Measurements from ENCODE around the gene SLC43A3.
A peak's percentile ranks its signal among the peaks of the same experiment; 100 is the strongest.
"Not testable (repeated sequence)": the region's sequence is repeated elsewhere in the genome, so short reads cannot be mapped to it uniquely, and the experiment has no call there.

SLC43A3 gene

GRCh38 chr11:57459164-57460021, 32.5 kb upstream of the SLC43A3 start:
- H3K4me3 ChIP-seq (ENCODE audit: low read length in 2 of 2): peak overlapping the region; percentile 57 to 61
- peaks cover 38 to 60% of the 10 kb centered on the region in 2 donors for H3K27me3 ChIP-seq (ENCODE audit: control insufficient read depth in 1 of 2, insufficient read depth in 2 of 2, low read length in 2 of 2)
- no peak overlapping the region for H3K27ac ChIP-seq (ENCODE audit: low read length)
- peaks cover 32% of the 10 kb centered on the region for H3K4me1 ChIP-seq (ENCODE audit: control insufficient read depth, insufficient read depth, low read length)
- H3K9me3 ChIP-seq (ENCODE audit: control insufficient read depth in 2 of 2, low read length in 2 of 2): no peaks in the 10 kb centered on the region
- no peaks in the 10 kb centered on the region for H3K36me3 ChIP-seq (ENCODE audit: control insufficient read depth in 2 of 2, insufficient read depth in 2 of 2, low read length in 2 of 2)
- peak overlapping the region in 1 of 2 donors; percentile 20 for H3K9ac ChIP-seq (ENCODE audit: low read length in 2 of 2)

GRCh38 chr11:57458410-57459163, 31.7 kb upstream of the SLC43A3 start:
- H3K9ac ChIP-seq (ENCODE audit: low read length in 2 of 2): peak overlapping the region in 1 of 2 donors; percentile 20
- H3K4me1 ChIP-seq (ENCODE audit: control insufficient read depth, insufficient read depth, low read length): peaks cover 32% of the 10 kb centered on the region
- H3K27ac ChIP-seq (ENCODE audit: low read length): no peak overlapping the region

DNA sequence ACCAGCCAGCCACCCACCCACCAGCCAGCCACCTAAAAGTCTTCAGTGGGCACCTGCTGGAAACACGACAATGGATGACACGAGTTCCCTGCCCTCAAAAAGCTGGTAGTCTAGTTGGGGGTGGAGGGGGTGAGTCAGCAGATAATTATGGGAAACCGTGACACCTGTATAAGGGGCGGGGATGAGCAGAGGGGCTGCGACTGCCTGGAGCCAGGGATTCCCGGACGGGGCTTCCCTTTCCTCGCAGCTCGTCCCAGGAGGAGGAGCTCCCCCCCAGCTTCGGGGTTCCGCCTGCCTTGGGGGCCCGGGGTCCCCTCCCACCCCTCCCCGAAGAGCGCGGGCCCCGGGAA, 31.1 kb upstream of the SLC43A3 start:
- peaks cover 32% of the 10 kb centered on the region for H3K4me1 ChIP-seq (ENCODE audit: control insufficient read depth, insufficient read depth, low read length)
- peaks cover 40 to 58% of the 10 kb centered on the region in 2 donors for H3K27me3 ChIP-seq (ENCODE audit: control insufficient read depth in 1 of 2, insufficient read depth in 2 of 2, low read length in 2 of 2)
- H3K27ac ChIP-seq (ENCODE audit: low read length): no peak overlapping the region
- H3K9ac ChIP-seq (ENCODE audit: low read length in 2 of 2): no peak overlapping the region
- no peaks in the 10 kb centered on the region for H3K36me3 ChIP-seq (ENCODE audit: control insufficient read depth in 2 of 2, insufficient read depth in 2 of 2, low read length in 2 of 2)
- peak overlapping the region in 1 of 2 donors; percentile 61 for H3K4me3 ChIP-seq (ENCODE audit: low read length in 2 of 2)
- no peaks in the 10 kb centered on the region for H3K9me3 ChIP-seq (ENCODE audit: control insufficient read depth in 2 of 2, low read length in 2 of 2)

More at GRCh38 chr11:57458410-57459163, 31.7 kb upstream of the SLC43A3 start:
- Histone ChIP-seq H3K4me3 (ENCODE audit: low read length in 2 of 2) (peak overlapping the region; percentile 57 to 61), H3K9me3 (ENCODE audit: control insufficient read depth in 2 of 2, low read length in 2 of 2) (no peaks in the 10 kb centered on the region), H3K36me3 (ENCODE audit: control insufficient read depth in 2 of 2, insufficient read depth in 2 of 2, low read length in 2 of 2) (no peaks in the 10 kb centered on the region), H3K27me3 (ENCODE audit: control insufficient read depth in 1 of 2, insufficient read depth in 2 of 2, low read length in 2 of 2) (peaks cover 38 to 58% of the 10 kb centered on the region in 2 donors)

GRCh38 chr11:57457643-57458023, 30.7 kb upstream of the SLC43A3 start:
- H3K36me3 ChIP-seq (ENCODE audit: control insufficient read depth in 2 of 2, insufficient read depth in 2 of 2, low read length in 2 of 2): no peaks in the 10 kb centered on the region
- peaks cover 32% of the 10 kb centered on the region for H3K4me1 ChIP-seq (ENCODE audit: control insufficient read depth, insufficient read depth, low read length)
- no peaks in the 10 kb centered on the region for H3K9me3 ChIP-seq (ENCODE audit: control insufficient read depth in 2 of 2, low read length in 2 of 2)
- peak overlapping the region in 1 of 2 donors; percentile 13 for H3K9ac ChIP-seq (ENCODE audit: low read length in 2 of 2)
- H3K27me3 ChIP-seq (ENCODE audit: control insufficient read depth in 1 of 2, insufficient read depth in 2 of 2, low read length in 2 of 2): peaks cover 39 to 56% of the 10 kb centered on the region in 2 donors
- peak overlapping the region in 1 of 2 donors; percentile 49 for H3K4me3 ChIP-seq (ENCODE audit: low read length in 2 of 2)
- no peak overlapping the region for H3K27ac ChIP-seq (ENCODE audit: low read length)

- H3K9me3 ChIP-seq (ENCODE audit: control insufficient read depth in 2 of 2, low read length in 2 of 2): no peaks in the 10 kb centered on the region
- H3K4me1 ChIP-seq (ENCODE audit: control insufficient read depth, insufficient read depth, low read length): peaks cover 32% of the 10 kb centered on the region
- H3K9ac ChIP-seq (ENCODE audit: low read length in 2 of 2): peak overlapping the region in 1 of 2 donors; percentile 13
- H3K4me3 ChIP-seq (ENCODE audit: low read length in 2 of 2): peak overlapping the region in 1 of 2 donors; percentile 49
- H3K27ac ChIP-seq (ENCODE audit: low read length): no peak overlapping the region
- H3K27me3 ChIP-seq (ENCODE audit: control insufficient read depth in 1 of 2, insufficient read depth in 2 of 2, low read length in 2 of 2): peaks cover 38 to 53% of the 10 kb centered on the region in 2 donors
- H3K36me3 ChIP-seq (ENCODE audit: control insufficient read depth in 2 of 2, insufficient read depth in 2 of 2, low read length in 2 of 2): no peaks in the 10 kb centered on the region
These were observed 30.2 kb upstream of the SLC43A3 start for GRCh38 chr11:57456960-57457642.

- Histone ChIP-seq H3K27ac (ENCODE audit: low read length) (no peak overlapping the region), H3K4me3 (ENCODE audit: low read length in 2 of 2) (no peak overlapping the region), H3K27me3 (ENCODE audit: control insufficient read depth in 1 of 2, insufficient read depth in 2 of 2, low read length in 2 of 2) (peaks cover 21% of the 10 kb centered on the region in 2 donors), H3K9ac (ENCODE audit: low read length in 2 of 2) (no peak overlapping the region), H3K36me3 (ENCODE audit: control insufficient read depth in 2 of 2, insufficient read depth in 2 of 2, low read length in 2 of 2) (no peaks in the 10 kb centered on the region), H3K9me3 (ENCODE audit: control insufficient read depth in 2 of 2, low read length in 2 of 2) (no peaks in the 10 kb centered on the region), H3K4me1 (ENCODE audit: control insufficient read depth, insufficient read depth, low read length) (peaks cover 16% of the 10 kb centered on the region)
These were observed 26.7 kb upstream of the SLC43A3 start for GRCh38 chr11:57453543-57454177.

DNA sequence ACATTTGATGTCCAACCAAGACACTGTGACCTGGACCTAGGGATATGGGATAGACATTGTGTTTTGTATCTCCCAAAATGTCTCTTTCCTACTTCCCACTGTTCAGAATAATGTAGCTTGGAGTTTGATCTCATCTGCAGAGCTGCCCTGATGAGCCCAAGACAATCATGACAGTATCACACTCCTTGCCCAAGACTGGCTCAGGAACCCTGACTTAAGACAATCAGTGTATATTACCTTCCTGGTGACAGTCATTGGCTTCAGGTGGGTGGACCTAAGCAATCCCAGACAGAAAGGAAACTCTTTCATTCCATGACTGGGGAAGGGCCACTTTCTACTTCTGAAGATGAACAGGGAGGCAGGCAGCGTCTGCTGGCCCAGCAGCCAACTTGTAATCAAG, 19.1 kb upstream of the SLC43A3 start:
- Histone ChIP-seq H3K27me3 (ENCODE audit: control insufficient read depth in 1 of 2, insufficient read depth in 2 of 2, low read length in 2 of 2) (peaks cover 0 to 6% of the 10 kb centered on the region in 2 donors), H3K27ac (ENCODE audit: low read length) (no peak overlapping the region), H3K36me3 (ENCODE audit: control insufficient read depth in 2 of 2, insufficient read depth in 2 of 2, low read length in 2 of 2) (no peaks in the 10 kb centered on the region), H3K9me3 (ENCODE audit: control insufficient read depth in 2 of 2, low read length in 2 of 2) (no peaks in the 10 kb centered on the region), H3K4me1 (ENCODE audit: control insufficient read depth, insufficient read depth, low read length) (no peaks in the 10 kb centered on the region), H3K4me3 (ENCODE audit: low read length in 2 of 2) (no peak overlapping the region), H3K9ac (ENCODE audit: low read length in 2 of 2) (no peak overlapping the region)

DNA sequence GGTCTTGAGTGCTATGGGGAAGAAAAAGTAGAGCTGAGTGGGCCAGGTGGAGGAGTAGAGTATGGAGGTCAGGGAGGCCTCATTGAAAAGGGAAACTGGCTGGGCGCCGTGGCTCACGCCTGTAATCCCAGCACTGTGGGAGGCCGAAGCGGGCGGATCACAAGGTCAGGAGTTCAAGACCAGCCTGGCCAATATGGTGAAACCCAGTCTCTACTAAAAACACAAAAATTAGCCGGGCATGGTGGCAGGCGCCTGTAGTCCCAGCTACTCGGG, 18.1 kb upstream of the SLC43A3 start:
- H3K9me3 ChIP-seq (ENCODE audit: control insufficient read depth in 2 of 2, low read length in 2 of 2); H3K9ac ChIP-seq (ENCODE audit: low read length in 2 of 2); H3K4me1 ChIP-seq (ENCODE audit: control insufficient read depth, insufficient read depth, low read length); H3K27ac ChIP-seq (ENCODE audit: low read length); H3K27me3 ChIP-seq (ENCODE audit: control insufficient read depth in 1 of 2, insufficient read depth in 2 of 2, low read length in 2 of 2); H3K4me3 ChIP-seq (ENCODE audit: low read length in 2 of 2); H3K36me3 ChIP-seq (ENCODE audit: control insufficient read depth in 2 of 2, insufficient read depth in 2 of 2, low read length in 2 of 2): not testable (repeated sequence)

DNA sequence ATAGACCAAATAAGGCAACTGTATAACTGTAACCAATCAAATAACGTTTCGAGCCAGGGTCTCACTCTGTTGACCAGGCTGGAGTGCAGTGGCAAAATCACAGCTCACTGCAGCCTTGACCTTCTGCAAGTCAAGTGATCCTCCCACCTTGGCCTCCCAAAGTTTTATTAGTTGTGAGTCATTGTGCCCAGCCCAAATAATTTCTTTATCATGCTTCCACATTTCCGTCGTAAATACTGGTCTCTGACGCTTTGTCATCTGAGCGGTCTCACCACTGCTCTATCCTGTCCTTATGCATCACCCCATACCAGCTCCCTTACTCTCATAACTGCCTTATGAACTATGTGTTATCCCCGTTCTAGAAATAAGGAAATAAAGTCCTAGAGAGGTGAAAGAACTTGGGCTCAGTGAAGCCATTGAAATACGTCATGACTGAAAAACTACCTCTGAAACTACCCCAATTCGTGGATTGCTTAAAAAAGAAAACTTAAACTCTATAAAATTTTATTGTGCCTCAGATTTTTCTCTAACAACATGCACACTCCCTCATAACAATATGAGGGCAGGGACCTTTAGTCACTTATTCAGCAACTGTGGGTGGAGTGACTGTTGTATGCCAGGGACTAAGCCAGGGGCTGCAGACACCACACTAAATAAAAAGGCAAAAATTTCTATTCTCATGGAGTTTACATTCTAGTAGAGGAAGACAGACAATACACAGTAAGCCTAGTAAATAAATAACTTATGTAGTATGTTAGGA, 17.6 kb upstream of the SLC43A3 start:
- Histone ChIP-seq H3K4me3 (ENCODE audit: low read length in 2 of 2) (no peak overlapping the region), H3K27ac (ENCODE audit: low read length) (no peak overlapping the region), H3K27me3 (ENCODE audit: control insufficient read depth in 1 of 2, insufficient read depth in 2 of 2, low read length in 2 of 2) (peaks cover 0 to 6% of the 10 kb centered on the region in 2 donors), H3K36me3 (ENCODE audit: control insufficient read depth in 2 of 2, insufficient read depth in 2 of 2, low read length in 2 of 2) (no peaks in the 10 kb centered on the region), H3K9me3 (ENCODE audit: control insufficient read depth in 2 of 2, low read length in 2 of 2) (no peaks in the 10 kb centered on the region), H3K9ac (ENCODE audit: low read length in 2 of 2) (no peak overlapping the region), H3K4me1 (ENCODE audit: control insufficient read depth, insufficient read depth, low read length) (no peaks in the 10 kb centered on the region)

Data from stomach smooth muscle (tissue), 2 donors.